ENCODE results near the gene VGLL4. TPM values are rescaled to one million over a fixed set of nuclear protein-coding genes. Genes with fewer than 3 reads are reported as not detected.

The VGLL4 gene
- polyA plus RNA-seq, 1 donor (not counting 4 experiments of a cell fraction or from before 2014, with no cell fraction given) = 32.6 TPM

- H3K27ac ChIP-seq (ENCODE audit: control insufficient read depth, insufficient read depth, low read length) = no peak overlapping the region
- peaks cover 3 to 5% of the 10 kb centered on the region in 2 experiments for H3K36me3 ChIP-seq (ENCODE audit: control insufficient read depth in 2 of 2, extremely low read depth in 1 of 2, insufficient read depth in 2 of 2, low read length in 2 of 2)
- dilution Hi-C loops (cut with MboI; ENCODE audit: extremely low pct_ligation_motif_present, low sequenced_read_pairs) = no loop called here
- peaks cover 13% of the 10 kb centered on the region for H3K4me1 ChIP-seq (ENCODE audit: control insufficient read depth, extremely low read depth, insufficient read depth, low read length)
- DNase-seq (ENCODE audit: low read depth, low spot score) (no peak), FAIRE-seq (no peak)
- peaks cover 3% of the 10 kb centered on the region for H3K9me1 ChIP-seq (ENCODE audit: control insufficient read depth, extremely low read depth, insufficient read depth, low read length)
- H3K9me3 ChIP-seq (ENCODE audit: control insufficient read depth, low read depth, low read length) = no peaks in the 10 kb centered on the region
- H3K79me2 ChIP-seq (ENCODE audit: control insufficient read depth, insufficient read depth, low read length) = peaks cover 66% of the 10 kb centered on the region
- H3K4me2 ChIP-seq (ENCODE audit: control insufficient read depth, extremely low read depth, insufficient read depth, low read depth, low read length) = no peak overlapping the region
- no peak overlapping the region for H3K9ac ChIP-seq (ENCODE audit: control insufficient read depth, extremely low read depth, insufficient read depth, low read length)
- no peak overlapping the region for H3K4me3 ChIP-seq (ENCODE audit: control insufficient read depth in 2 of 3, extremely low read depth in 1 of 3, insufficient read depth in 2 of 3, low read depth in 1 of 3, low read length in 3 of 3)
- peaks cover 8% of the 10 kb centered on the region for H4K20me1 ChIP-seq (ENCODE audit: control insufficient read depth, extremely low read depth, insufficient read depth, low read length)
- H2AFZ ChIP-seq (ENCODE audit: control insufficient read depth, low read length) = no peak overlapping the region
- TF ChIP-seq EZH2 (IDR thresholded peaks at IDR 0.05; ENCODE audit: low read length) = no peak
- no peak for TF ChIP-seq CTCF (optimal IDR thresholded peaks at IDR 0.05 in 1 of 3, IDR thresholded peaks at IDR 0.05 in 1 of 3, conservative IDR thresholded peaks at IDR 0.05 in 1 of 3; ENCODE audit: extremely low read depth in 1 of 3, insufficient read depth in 2 of 3, low read length in 3 of 3)
- no peaks in the 10 kb centered on the region for H3K27me3 ChIP-seq (ENCODE audit: control insufficient read depth, extremely low read depth, insufficient read depth, low read length)
These were observed 21.6 kb upstream of the VGLL4 start for GRCh38 chr3:11665331-11665730.

DNA sequence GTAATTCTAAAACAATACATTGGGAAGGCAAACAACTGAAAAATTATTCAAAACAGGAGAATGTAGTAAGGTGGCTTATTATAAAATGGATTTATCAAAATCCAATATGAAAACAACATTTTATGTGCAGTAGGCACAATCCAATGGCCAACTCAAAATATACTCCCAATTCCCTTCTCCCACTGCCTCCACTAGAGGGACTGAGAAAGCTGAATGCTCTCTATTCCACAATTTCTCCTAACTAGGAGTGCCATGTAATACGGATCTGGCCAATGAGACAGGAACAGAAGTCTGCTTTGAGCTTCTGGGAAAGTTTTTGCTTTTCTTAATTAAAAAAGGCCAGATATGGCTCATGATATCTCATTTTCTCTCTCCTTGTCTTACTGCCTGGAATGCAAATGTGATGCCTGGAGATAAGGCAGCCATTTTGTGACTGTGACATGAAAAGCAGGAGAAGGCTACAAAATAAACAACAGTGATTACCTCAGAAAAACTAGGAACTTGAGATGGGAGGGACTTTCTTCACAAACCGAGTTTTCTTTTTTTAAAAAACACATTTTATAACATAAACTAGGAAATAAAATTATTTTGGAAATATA, 18.8 kb upstream of the VGLL4 start:
- peaks cover 3% of the 10 kb centered on the region for H3K9me1 ChIP-seq (ENCODE audit: control insufficient read depth, extremely low read depth, insufficient read depth, low read length)
- no peaks in the 10 kb centered on the region for H3K27me3 ChIP-seq (ENCODE audit: control insufficient read depth, extremely low read depth, insufficient read depth, low read length)
- FAIRE-seq = peak; percentile 9
- peaks cover 6% of the 10 kb centered on the region for H4K20me1 ChIP-seq (ENCODE audit: control insufficient read depth, extremely low read depth, insufficient read depth, low read length)
- no peak overlapping the region for H3K4me2 ChIP-seq (ENCODE audit: control insufficient read depth, extremely low read depth, insufficient read depth, low read depth, low read length)
- H3K79me2 ChIP-seq (ENCODE audit: control insufficient read depth, insufficient read depth, low read length) = peaks cover 67% of the 10 kb centered on the region
- peaks cover 0 to 2% of the 10 kb centered on the region in 2 experiments for H3K36me3 ChIP-seq (ENCODE audit: control insufficient read depth in 2 of 2, extremely low read depth in 1 of 2, insufficient read depth in 2 of 2, low read length in 2 of 2)
- peak; percentile 29 to 72 (median 51) for TF ChIP-seq CTCF (optimal IDR thresholded peaks at IDR 0.05 in 1 of 3, IDR thresholded peaks at IDR 0.05 in 1 of 3, conservative IDR thresholded peaks at IDR 0.05 in 1 of 3; ENCODE audit: extremely low read depth in 1 of 3, insufficient read depth in 2 of 3, low read length in 3 of 3)
- TF ChIP-seq EZH2 (IDR thresholded peaks at IDR 0.05; ENCODE audit: low read length) = no peak
- no peak overlapping the region for H2AFZ ChIP-seq (ENCODE audit: control insufficient read depth, low read length)
- H3K4me3 ChIP-seq (ENCODE audit: control insufficient read depth in 2 of 3, extremely low read depth in 1 of 3, insufficient read depth in 2 of 3, low read depth in 1 of 3, low read length in 3 of 3) = no peak overlapping the region
- H3K4me1 ChIP-seq (ENCODE audit: control insufficient read depth, extremely low read depth, insufficient read depth, low read length) = peaks cover 13% of the 10 kb centered on the region
- dilution Hi-C loops (cut with MboI; ENCODE audit: extremely low pct_ligation_motif_present, low sequenced_read_pairs) = no loop called here
- no peak overlapping the region for H3K9ac ChIP-seq (ENCODE audit: control insufficient read depth, extremely low read depth, insufficient read depth, low read length)
- no peaks in the 10 kb centered on the region for H3K9me3 ChIP-seq (ENCODE audit: control insufficient read depth, low read depth, low read length)
- no peak overlapping the region for H3K27ac ChIP-seq (ENCODE audit: control insufficient read depth, insufficient read depth, low read length)
- DNase-seq (ENCODE audit: low read depth, low spot score) = no peak

Measured in keratinocyte (primary cell).